Measurements from ENCODE around the gene CDC42BPA.
"Not testable (repeated sequence)": the region's sequence is repeated elsewhere in the genome, so short reads cannot be mapped to it uniquely, and the experiment has no call there.

The CDC42BPA gene, protein sequence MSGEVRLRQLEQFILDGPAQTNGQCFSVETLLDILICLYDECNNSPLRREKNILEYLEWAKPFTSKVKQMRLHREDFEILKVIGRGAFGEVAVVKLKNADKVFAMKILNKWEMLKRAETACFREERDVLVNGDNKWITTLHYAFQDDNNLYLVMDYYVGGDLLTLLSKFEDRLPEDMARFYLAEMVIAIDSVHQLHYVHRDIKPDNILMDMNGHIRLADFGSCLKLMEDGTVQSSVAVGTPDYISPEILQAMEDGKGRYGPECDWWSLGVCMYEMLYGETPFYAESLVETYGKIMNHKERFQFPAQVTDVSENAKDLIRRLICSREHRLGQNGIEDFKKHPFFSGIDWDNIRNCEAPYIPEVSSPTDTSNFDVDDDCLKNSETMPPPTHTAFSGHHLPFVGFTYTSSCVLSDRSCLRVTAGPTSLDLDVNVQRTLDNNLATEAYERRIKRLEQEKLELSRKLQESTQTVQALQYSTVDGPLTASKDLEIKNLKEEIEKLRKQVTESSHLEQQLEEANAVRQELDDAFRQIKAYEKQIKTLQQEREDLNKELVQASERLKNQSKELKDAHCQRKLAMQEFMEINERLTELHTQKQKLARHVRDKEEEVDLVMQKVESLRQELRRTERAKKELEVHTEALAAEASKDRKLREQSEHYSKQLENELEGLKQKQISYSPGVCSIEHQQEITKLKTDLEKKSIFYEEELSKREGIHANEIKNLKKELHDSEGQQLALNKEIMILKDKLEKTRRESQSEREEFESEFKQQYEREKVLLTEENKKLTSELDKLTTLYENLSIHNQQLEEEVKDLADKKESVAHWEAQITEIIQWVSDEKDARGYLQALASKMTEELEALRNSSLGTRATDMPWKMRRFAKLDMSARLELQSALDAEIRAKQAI (N-terminal part only)

GRCh38 chr1:227318016-227318852 lies at the start of gene CDC42BPA:
CDC42BPA (minus strand) TSS chr1:227318492; CDS start chr1:227317182, 1,310 bp downstream.
- DNase-seq = peak; percentile 84 to 88

DNA sequence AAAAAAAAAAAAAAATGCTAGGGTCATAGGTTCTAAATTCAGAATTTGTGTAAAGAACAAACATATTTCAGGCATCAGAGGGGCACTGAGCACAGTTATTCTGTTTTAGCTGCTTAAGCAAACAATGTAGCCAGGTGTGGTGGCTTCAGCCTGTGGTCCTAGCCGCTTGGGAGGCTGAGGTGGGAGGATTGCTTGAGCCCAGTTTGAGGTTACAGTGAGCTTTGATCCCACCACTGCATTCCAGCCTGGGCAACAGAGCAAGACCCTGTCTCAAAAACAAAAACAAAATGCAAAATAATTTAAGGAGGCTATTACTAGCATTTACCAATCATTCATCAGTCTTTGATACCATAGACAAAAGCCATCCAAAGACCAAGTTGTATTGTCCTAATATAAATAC lies 49.7 kb upstream of the CDC42BPA start:
- DNase-seq = no peak

DNA sequence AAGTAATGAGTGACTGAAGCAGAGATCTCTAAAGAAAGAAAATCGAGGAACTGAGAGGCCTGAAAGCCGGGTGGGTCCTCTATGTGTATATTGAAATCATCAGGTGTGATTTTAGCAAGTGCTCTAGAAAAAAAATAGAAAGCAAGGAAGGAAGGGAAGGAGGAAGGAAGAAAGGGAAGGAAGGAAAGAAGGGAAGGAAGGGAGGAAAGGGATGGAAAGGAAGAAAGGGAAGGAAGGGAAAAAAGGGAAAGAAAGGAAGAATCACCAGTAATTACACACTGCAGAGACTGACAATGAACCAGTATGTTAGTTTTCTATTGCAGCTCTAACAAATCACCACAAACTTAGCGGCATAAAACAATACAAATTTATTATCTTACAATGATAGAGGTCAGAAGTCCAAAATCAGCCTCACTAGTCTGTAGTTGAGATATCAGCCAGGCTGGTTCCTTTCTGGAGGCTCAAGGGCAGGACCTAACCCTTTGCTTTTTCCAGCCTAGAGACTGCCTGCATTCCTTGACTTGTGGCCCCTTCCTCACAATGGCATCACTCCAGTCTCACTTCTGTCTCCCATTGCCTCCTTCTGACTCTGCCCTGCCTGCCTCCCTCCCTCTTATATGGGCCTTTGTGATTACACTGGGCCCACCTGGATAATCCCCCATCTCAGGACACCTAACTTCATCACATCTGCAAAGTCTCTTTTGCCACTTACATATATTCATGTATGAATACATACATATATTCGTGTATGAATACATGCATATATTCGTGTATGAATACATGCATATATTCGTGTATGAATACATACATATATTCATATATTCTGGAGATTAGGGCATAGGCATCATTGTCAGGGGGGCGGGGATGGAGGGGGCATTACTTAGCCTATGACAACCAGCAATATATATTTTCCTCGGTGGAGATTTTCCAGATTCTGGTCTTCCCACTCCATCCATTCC lies 47.5 kb upstream of the CDC42BPA start:
- no peak for DNase-seq

DNA sequence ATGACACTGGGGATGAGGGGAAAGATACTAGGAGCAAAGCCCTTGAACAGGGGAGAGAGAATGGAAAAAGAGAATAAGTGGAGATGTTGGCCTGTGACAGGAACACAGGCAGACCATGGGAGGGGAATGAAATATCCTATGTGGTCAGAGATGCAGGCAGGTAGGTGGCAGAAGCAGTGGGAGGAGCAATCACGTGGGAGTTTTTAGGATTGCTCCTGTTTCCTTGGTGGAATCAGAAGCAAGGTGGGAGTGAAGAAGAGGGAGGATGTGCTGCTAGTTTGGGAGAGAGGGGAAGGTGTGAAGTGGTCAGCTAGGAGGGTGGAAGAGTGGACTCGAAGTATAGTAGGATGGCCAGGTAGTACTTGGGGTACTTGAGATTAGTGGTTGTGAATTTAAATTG lies 46.4 kb upstream of the CDC42BPA start:
- DNase-seq = no peak

DNA sequence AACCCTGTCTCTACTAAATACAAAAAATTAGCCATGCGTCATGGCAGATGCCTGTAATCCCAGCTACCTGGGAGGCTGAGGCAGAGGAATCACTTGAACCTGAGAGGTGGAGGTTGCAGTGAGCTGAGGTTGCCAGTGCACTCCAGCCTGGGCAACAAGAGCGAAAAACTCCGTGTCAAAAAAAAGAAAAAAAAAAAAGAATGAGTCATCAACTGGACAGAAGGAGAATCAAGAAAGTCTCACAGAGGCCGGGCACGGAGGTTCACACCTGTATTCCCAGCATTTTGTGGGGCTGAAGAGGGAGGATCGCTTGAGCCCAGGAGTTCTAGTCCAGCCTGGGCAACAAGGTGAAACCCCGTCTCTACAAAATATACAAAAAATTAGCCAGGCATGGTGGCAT lies 45.5 kb upstream of the CDC42BPA start:
- DNase-seq = no peak

DNA sequence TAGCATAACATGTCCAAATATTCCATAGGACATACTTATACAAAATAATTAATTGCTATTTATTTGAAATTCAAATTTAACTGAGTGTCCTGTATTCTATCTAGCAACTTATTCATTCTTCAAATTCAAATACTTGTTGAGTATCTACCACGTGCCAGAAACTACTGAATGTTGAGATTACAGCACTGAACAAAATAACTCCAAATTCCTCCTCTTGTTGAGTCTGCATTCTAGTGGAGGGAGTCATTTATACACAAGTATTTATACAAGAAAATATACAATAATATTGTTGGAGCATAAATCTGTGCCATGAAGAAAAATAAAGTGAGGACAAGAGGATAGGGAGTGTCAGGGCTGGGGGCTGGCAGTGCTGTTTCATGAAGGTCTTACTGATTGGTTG lies 43.7 kb upstream of the CDC42BPA start:
- DNase-seq = no peak

DNA sequence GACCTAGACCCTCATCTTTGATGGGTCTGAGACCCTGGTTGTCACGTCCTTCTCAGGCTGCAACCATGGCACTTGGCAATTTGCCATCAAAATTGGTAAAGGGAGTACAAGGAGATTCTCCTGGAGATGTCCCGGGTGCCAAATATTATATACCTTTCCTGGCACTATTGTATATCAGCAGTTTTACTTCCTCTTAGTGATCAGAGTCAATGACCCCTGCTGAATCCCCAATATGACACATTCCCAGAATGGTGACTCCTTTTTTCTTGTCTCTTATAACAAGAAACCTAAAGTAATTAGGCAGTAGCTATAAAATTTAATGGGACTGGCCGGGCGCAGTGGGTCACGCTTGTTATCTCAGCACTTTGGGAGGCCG lies 39.6 kb upstream of the CDC42BPA start:
- DNase-seq = no peak

GRCh38 chr1:227357171-227357926 lies 39.1 kb upstream of the CDC42BPA start:
- DNase-seq = no peak

DNA sequence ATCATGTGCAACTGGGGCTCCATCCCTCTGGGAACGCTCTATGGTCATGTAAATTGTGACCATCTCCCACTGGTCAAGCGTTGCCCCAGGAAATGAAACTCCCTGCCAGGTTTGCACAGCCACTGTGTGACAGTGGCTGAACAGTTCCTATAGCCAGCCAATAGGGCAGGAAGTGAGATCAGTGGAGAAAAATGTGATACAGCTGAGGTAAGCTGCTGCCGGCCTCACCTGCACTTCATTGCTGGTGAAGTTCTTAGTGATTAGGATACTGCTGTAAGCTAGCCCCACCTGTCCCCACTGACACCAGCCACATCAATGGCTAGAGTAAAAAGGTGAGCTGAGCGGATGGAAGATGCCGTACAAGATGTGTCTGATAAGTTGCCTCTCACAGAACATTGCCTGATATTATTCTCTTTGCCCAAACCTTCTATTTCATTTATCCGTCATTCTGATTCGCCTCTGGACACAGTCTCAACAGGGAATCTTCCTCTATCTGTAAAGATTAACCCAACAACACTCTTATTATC lies 38.4 kb upstream of the CDC42BPA start:
- no peak for DNase-seq

DNA sequence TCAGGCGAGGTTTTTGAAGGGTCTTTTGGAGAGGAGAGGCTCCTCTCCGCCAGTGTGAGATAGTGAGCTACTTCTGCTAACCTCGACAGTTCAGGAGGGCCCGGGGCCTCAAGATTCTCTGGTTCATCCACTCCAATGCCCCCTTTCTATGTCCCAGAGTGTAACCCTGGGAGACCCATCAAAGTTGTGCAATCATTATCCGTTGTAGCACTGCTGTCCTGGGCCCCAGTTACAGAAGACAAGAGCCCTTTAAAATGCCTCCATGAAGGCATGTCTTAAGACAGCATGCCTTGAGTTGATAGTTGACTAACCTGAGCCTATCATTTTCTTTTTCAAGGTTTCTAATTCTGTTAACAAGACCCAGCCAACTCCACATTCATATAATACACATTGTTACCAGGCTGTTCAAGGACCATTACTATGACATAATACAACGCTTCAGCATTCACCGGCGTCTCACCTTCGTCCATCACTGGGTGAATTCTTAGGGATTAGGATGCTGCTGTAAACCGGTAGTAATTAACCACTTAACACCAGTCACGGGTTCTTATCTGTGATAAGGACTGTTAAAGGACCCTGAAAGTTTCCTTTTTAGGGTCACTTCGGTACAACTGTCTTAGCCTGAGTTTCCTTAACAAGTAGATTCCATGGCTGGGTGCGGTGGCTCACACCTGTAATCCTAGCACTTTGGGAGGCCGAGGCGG lies 37.4 kb upstream of the CDC42BPA start:
- no peak for DNase-seq

DNA sequence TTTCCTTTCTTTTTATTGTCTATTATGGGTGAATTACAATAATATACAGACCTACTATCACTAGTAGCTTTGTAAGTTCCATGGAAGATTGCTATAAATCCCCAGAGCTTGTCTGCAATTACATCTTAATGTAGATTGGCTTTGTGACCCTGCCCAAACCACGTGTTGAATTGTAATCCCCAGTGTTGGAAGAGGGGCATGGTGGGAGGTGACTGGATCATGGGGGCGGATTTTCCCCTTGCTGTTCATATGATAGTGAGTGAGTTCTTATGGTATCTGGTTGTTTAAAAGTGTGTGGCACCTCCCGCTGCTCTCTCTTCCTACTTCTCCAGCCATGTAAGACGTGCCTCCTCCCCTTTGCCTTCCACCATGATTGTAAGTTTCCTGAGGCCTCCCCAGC lies 34.9 kb upstream of the CDC42BPA start:
- no peak for DNase-seq

DNA sequence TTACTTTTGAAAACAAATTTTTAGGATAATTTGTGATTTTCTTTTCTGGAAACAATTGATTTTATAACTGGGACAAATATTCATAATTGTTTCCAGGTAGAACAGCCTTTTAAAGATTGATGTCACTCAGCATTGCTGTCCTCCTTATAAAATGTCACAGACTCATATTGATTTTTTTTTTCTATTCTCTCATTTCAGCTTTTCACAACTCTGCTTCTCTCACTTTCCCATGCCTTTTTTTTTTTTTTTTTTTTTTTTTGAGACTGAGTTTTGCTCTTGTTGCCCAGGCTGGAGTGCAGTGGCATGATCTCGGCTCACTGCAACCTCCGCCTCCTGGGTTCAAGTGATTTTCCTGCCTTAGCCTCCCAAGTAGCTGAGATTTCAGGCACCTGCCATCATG lies 33.9 kb upstream of the CDC42BPA start:
- DNase-seq = not testable (repeated sequence)

DNA sequence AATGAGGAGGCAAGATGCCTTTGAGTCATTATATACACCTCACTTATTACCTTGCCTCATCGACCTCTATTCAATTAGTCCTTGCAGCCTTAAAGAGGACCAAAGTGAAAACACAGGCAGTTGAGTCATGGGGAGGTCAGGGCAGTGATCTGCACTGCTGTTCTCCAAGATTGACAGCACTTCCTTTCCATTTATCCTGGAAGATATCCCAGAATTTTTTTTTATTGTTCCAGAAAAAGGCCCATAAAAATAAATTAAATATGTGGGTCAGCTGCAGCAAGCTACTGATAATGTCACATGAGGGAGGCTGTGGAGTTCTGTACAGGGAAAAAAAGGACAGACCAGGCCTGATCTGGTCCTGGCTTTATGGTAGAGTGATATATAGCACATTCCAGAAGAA lies 33.2 kb upstream of the CDC42BPA start:
- DNase-seq = no peak

DNA sequence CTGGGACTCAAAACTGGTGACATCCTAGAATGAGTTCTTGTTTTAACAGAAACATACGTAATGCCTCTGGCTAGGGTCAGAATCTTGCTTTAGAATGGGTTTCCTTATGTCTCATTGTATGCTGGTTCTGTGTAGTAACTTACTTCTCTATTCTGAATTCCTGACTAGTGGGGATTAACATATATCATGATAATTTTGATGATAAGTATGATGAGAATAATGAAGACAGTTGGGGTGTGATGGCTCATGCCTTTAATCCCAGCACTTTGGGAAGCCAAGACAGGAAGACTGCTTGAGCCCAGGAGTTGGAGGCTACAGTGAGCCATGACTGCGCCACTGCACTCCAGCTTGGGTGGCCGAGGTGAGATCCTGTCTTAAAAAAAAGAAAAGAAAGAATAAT lies 31.7 kb upstream of the CDC42BPA start:
- no peak for DNase-seq

DNA sequence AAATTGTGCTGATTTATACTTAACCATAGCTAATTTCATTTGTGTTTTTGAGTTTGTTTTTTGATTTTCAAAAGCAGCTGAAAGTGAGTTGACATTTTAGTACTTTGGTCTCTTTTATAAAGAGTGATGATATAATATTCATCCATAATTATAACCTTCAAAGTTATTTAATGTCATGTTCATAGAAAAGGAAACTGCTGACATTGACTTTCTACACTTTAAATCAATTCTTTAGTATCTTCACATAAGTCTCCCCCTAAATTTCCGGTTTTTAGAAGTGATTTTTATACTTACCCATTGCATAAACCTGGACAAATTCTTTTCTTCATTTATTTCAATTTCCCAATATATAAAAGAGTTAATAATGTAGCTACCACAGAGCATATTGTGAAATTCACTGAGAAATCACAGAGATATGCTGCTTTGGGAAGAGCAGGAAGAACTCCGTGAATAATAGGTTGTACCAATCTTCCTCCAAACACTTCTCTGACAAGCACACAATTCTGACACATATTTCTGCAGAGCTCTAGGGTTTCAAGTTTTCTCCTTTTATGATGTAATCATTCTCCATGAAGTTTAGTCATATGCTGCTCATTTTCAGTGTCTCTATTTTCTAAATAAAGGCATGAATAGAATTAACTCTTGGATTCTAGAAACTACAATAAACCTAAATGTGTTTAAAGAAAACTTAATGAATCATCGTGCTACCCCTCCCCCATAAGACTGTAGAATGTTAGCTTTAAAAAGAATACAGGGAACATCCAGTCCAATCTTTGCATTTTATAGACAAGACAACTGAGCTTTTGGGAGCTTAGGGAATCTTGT lies 25.6 kb upstream of the CDC42BPA start:
- DNase-seq = no peak

DNA sequence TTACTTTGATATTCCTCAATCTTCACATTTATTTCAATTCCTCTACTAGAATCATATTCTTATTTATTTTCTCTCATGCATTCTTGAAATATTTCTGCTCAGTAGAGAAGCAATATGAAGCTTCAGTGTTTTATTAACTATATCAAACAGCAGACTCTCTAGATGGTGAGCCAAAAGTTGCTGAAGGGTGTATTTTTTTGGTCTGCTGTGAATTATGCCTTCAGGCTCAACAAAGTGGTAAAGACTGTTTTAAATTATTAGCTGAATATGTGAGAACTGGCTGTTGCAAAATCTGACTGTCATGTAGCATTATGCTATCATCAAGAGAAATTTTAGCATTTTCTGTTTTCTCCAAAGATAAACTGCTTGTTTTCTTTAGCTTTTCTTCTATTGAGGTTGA lies 24.9 kb upstream of the CDC42BPA start:
- DNase-seq = no peak

- DNase-seq = no peak
Observed at GRCh38 chr1:227342075-227342829, 24.0 kb upstream of the CDC42BPA start.

GRCh38 chr1:227336136-227336535 lies 17.8 kb upstream of the CDC42BPA start:
- not testable (repeated sequence) for DNase-seq
